Measurements from ENCODE around the gene KCNJ6.

The KCNJ6 gene

DNA sequence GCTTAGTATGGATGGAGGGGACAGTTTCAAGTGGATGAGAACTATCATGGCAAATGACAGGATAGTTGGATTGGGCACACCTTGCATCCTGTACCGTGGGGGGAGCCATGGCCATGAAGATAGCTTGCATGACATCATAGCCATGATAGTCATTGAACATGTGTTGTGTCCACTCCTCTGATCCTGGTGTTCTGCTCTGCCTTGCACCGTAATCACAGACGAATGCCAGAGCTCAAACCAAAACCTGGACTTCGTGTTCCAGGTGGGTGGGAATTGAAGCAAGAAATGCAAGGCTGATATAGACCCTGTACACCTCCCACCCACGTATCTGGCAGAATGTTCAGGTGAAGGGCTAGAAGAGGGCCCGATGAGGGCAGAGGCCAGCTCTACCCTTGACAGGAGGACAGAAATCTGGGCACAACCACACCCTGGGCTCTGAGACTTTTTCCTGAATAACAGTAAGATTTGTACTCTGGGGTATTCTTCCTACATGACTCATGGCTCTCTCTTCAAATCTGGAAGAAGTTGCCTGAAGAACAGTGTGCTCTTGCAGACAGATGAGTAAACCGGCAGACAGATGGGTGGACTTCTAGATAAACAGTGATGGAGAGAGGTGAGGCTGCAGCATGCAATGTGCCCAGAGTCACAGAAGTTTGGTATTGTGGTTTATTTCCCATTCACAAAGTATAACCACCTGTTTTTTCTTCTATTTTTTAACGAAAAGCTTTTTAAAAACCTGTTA lies 45.0 kb downstream of the KCNJ6 start:
- in situ Hi-C loops (cut with HindIII; ENCODE audit: low pct_ligation_motif_present, low pct_unique_long_range_greater_than_20kb, low sequenced_read_pairs): no loop called here
- no peak for DNase-seq

- no peak for DNase-seq
- in situ Hi-C loops (cut with HindIII; ENCODE audit: low pct_ligation_motif_present, low pct_unique_long_range_greater_than_20kb, low sequenced_read_pairs): no loop called here
These were observed 46.0 kb downstream of the KCNJ6 start for GRCh38 chr21:37870221-37870620.

GRCh38 chr21:37869661-37870060 lies 46.6 kb downstream of the KCNJ6 start:
- in situ Hi-C loops (cut with HindIII; ENCODE audit: low pct_ligation_motif_present, low pct_unique_long_range_greater_than_20kb, low sequenced_read_pairs): no loop called here
- DNase-seq: no peak

DNA sequence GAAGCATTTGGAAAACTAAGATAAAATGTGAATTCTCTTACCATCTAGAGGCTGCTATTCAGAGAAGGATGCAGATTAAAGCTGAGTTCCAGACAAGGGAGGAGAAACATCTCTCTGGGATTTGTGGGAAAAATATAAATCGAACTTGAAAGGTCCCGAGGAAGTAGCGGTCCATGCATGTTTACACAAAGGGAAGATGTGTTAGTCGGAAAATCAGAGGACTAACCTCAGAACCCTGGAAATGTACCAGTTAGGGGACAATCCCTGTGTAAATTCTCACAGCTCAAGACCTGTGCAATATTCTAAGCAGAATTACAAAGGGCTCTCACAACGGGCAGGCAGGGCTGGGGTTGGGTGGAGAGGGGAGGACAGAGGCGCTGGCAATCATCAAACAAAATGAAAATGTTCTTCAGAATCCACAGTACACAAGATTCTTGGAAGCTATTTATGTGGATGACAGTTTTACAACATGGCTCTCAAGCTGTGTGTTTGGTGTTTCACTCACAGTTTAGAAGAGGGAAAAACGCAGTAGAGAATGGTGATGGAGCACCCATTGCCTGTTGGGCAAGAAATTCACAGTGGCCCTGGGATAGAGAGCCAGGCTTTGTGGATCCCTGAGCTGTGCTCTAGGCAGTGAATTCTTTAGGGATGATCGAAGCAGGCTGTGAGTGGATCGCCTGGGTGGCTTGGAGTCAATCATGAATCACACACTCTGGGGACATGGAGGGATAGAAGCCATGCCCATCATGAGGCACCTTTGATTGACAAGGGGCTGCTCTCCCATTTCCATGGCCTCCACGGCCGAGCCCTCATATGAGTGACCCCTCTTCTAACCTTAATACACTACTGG lies 47.6 kb downstream of the KCNJ6 start:
- peak; percentile 27 for DNase-seq
- in situ Hi-C loops (cut with HindIII; ENCODE audit: low pct_ligation_motif_present, low pct_unique_long_range_greater_than_20kb, low sequenced_read_pairs): no loop called here

DNA sequence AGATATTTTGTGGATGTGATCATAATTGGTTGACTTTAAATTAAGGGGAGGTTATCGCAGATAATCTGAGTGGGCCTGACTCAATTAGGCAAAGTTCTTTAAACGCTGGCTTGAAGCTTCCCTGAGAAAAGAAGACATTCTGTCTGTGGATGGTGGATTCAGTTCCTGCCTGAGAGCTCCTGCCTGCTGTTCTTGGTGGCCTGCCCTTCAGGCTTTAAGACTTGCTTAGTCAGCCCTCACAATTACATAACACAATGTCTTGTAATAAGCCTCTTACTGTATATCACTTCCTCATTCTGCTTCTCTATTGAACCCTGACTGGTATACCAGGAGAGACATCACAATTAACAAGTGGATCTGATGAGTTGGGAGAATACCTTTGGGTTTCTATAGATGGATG lies 50.2 kb downstream of the KCNJ6 start:
- in situ Hi-C loops (cut with HindIII; ENCODE audit: low pct_ligation_motif_present, low pct_unique_long_range_greater_than_20kb, low sequenced_read_pairs): no loop called here
- no peak for DNase-seq

- DNase-seq: no peak
- in situ Hi-C loops (cut with HindIII; ENCODE audit: low pct_ligation_motif_present, low pct_unique_long_range_greater_than_20kb, low sequenced_read_pairs): no loop called here
These were observed 51.1 kb downstream of the KCNJ6 start for GRCh38 chr21:37865156-37865555.

GRCh38 chr21:37863842-37864241 lies 52.4 kb downstream of the KCNJ6 start:
- DNase-seq: no peak
- in situ Hi-C loops (cut with HindIII; ENCODE audit: low pct_ligation_motif_present, low pct_unique_long_range_greater_than_20kb, low sequenced_read_pairs): no loop called here

DNA sequence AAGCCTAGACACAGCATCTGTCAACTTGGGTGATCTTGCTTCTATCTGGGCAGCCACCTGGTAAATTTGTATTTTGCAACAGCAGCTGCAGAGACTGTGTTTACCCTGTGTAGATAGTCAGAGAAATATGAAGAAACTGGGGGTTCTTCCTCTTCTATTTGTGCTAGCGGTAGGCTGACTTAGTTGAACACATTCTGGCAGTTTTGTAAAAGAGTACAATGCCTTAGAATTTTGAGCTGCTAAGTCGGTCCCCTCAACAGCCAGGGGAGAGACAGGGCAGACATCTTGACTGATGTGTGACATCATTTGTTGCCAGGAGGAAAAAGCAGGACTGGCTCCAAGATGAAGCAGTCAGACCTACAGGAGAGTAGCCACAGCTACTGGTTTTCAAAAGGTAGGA lies 53.7 kb downstream of the KCNJ6 start:
- in situ Hi-C loops (cut with HindIII; ENCODE audit: low pct_ligation_motif_present, low pct_unique_long_range_greater_than_20kb, low sequenced_read_pairs): no loop called here
- peak; percentile 19 for DNase-seq

DNA sequence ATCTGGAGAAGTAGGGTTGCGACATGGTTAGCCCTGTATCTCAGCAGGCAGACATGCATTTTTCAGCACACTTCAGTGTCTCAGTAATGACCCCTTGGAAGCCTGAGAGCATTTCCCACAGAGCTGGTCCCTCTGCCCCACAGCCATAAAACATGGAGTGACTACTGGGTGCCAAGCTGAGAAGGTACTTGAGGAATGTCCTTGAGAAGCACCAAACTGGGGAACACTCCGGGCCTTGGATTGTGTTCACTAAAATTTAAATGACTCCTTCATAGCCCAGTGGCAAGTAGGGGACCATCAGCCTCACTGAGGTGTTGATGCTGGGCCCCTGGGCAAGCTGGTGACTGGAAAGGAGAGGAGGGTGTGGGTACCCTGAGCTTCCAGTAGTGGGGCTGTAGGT lies 54.7 kb downstream of the KCNJ6 start:
- in situ Hi-C loops (cut with HindIII; ENCODE audit: low pct_ligation_motif_present, low pct_unique_long_range_greater_than_20kb, low sequenced_read_pairs): no loop called here
- no peak for DNase-seq

DNA sequence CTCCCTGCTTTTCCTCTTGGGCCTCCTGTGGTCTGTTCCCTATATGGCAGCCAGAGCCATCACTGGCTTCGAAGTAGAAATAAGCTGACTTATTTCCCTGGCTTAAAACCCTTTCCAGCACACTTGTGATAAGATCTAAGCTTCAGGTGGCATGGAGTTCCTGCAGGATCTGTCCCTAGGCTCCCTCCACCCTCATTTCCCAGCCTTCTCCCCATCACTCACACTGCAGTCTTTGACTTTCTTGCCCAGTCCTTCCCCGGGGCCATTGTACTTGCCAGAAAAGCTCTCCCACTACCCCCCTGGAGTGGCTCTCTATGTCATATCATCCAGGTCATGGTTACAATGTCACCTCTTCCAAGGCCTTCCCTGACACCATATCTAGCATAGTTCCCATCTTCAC lies 55.8 kb downstream of the KCNJ6 start:
- DNase-seq: no peak
- in situ Hi-C loops (cut with HindIII; ENCODE audit: low pct_ligation_motif_present, low pct_unique_long_range_greater_than_20kb, low sequenced_read_pairs): no loop called here

GRCh38 chr21:37855647-37856625 lies 60.3 kb downstream of the KCNJ6 start:
- in situ Hi-C loops (cut with HindIII; ENCODE audit: low pct_ligation_motif_present, low pct_unique_long_range_greater_than_20kb, low sequenced_read_pairs): no loop called here
- DNase-seq: no peak

DNA sequence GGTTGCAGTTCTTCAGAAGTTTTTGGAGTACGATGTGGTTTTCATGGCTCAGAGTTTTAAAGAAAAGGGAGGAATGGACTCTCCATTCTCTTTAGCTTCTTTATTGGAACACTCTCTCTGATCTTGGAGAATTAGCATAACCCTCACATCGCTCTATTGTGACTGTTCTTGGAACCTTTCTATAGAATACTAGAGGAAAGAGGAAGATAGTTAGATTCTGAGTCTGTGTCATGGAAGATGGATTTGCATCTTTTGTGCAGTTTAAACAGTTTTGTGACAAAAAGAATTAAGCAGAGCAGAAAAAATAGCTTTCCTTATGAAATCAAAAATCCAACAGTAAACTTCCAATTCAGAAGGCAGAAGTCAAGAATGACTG lies 61.0 kb downstream of the KCNJ6 start:
- no peak for DNase-seq
- in situ Hi-C loops (cut with HindIII; ENCODE audit: low pct_ligation_motif_present, low pct_unique_long_range_greater_than_20kb, low sequenced_read_pairs): no loop called here

DNA sequence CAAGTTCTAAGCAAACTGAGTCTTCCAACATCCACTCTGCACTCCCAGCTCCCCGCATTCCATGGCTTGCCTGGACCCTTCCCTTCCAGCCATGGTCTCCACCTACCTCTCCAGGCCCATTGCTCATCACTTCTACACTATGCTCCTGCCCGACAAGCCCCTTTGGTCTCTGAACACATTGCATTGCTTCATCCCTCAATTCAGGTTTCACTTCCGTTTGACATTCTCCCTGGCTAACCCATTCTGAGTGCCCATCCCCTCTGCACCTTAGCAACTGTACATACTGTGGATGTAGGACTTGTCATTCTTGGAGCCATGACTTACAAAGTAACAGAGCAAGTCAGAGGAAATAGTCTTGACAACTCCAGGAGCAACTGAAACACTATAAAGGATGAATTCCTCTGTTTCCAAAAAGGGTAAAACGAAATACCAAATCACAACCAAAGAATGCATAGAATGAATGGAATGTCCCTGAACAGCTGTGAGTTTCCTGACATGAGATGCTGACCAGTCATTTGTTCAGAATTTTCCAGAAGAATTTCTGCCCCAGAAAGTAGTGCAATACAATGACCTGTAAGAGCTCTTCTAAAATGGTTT lies 66.7 kb downstream of the KCNJ6 start:
- DNase-seq: peak; percentile 60
- in situ Hi-C loops (cut with HindIII; ENCODE audit: low pct_ligation_motif_present, low pct_unique_long_range_greater_than_20kb, low sequenced_read_pairs): no loop called here

GRCh38 chr21:37848721-37849490 lies 67.4 kb downstream of the KCNJ6 start:
- DNase-seq: no peak
- in situ Hi-C loops (cut with HindIII; ENCODE audit: low pct_ligation_motif_present, low pct_unique_long_range_greater_than_20kb, low sequenced_read_pairs): no loop called here

- in situ Hi-C loops (cut with HindIII; ENCODE audit: low pct_ligation_motif_present, low pct_unique_long_range_greater_than_20kb, low sequenced_read_pairs): no loop called here
- no peak for DNase-seq
These were observed 70.7 kb downstream of the KCNJ6 start for GRCh38 chr21:37845535-37845934.

DNA sequence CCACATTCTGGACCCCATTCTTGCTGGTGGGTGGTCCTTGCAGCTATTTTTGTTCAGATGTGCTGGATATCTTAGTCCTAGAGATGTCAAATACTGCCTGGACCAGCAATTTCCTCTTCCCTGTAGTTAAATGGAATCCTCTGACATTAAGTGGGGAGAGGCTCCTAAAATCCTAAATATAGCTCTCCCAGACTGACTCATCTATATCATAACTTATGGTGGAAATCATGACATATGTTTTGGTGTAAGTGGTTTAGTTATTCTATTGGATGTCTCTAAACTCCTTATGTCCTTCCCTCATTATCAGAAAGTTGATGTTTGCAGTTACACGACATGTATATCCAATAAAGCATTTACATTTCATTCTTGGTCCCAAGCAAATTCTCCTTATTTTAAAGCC lies 73.1 kb downstream of the KCNJ6 start:
- DNase-seq: no peak
- in situ Hi-C loops (cut with HindIII; ENCODE audit: low pct_ligation_motif_present, low pct_unique_long_range_greater_than_20kb, low sequenced_read_pairs): no loop called here

DNA sequence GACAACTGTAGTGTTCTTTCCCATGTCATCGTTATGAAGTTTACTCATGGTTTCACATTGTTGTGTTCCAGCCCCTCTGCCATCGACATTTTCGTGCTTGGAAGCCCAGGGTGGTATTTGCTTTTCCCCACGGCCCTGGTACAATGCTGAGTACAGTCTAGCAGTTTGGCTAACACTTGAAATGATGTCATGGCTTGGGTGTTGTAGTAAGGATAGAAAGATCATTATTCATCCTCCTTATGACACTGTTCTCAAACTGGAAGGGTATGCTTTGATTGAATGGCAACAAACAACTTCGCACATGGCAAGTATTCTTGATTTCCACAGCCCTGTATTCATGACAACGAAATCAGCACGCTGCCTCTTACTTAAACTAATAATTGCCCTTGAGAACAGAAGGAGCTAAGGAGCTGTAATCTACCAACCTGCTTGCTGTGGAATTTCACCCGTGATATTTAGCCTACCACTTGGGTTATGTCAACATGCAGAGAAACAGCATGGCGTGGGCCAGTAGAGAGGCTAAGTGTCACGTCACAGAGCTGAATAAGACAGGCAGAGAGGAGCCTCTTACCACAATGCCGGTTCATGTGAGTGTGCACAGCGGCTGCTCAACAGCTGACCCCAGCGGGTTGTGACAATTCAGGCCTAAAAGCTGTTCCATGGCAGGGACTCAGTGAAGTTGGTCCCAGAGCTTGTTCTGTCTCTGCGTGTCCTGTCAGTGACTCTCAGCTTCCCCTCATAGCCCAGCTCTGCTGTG lies 73.9 kb downstream of the KCNJ6 start:
- in situ Hi-C loops (cut with HindIII; ENCODE audit: low pct_ligation_motif_present, low pct_unique_long_range_greater_than_20kb, low sequenced_read_pairs): no loop called here
- no peak for DNase-seq
